HEK293 (cell line): ENCODE data around the gene GDPD5.

Source experiments
- CTCF ChIA-PET: fragments of 350-600 bp; formaldehyde crosslinking; extraction: SDS; loops from one replicate; lab custom pipeline; 2021; ENCODE audit warnings: antibody characterized with exemption; lab: Yijun Ruan, JAX
- POLR2A ChIA-PET: fragments of 300-600 bp; formaldehyde crosslinking; extraction: SDS; loops from one replicate; lab custom pipeline; 2020; ENCODE audit warnings: antibody characterized with exemption, inconsistent platforms; lab: Yijun Ruan, JAX
- H3K27ac ChIP-seq: fragments of 200-500 bp; sonication (Bioruptor generic); 2 replicates; pipeline ENCODE4 v1.5.1; 2014; ENCODE audit warnings: low read depth, low read length, control low read depth, inconsistent platforms; ENCODE audit errors: extremely low read depth
- H3K36me3 ChIP-seq, 2 experiments: fragments of 200-500 bp in 1 of 2; sonication (Bioruptor generic) in 1 of 2; 1 replicate in 1 of 2; 2 replicates in 1 of 2; pipeline ENCODE4 v1.5.1; 2014 to 2017; ENCODE audit warnings: inconsistent platforms in 2 of 2, low read length in 2 of 2; ENCODE audit not compliant: control insufficient read depth in 2 of 2, insufficient read depth in 1 of 2
- H3K4me1 ChIP-seq: fragments of 200-500 bp; sonication (Bioruptor generic); 2 replicates; pipeline ENCODE4 v1.5.1; 2014; ENCODE audit warnings: mild to moderate bottlenecking, low read length, inconsistent platforms; ENCODE audit not compliant: control insufficient read depth, insufficient read depth
- H3K4me3 ChIP-seq: 2 replicates; pipeline ENCODE4 v1.5.1; 2011; ENCODE audit warnings: low read depth, mild to moderate bottlenecking, control low read depth, low read length, moderate library complexity
- H3K9me3 ChIP-seq: fragments of 200-500 bp; sonication (Bioruptor generic); 2 replicates; pipeline ENCODE4 v1.5.1; 2014; ENCODE audit warnings: low read depth, low read length, inconsistent platforms; ENCODE audit not compliant: control insufficient read depth, insufficient read depth
- BCL11B ChIP-seq: fragments of 450-650 bp; formaldehyde crosslinking; IDR thresholded peaks from 2 replicates; pipeline ENCODE4 v1.5.1; 2016; ENCODE audit warnings: low read depth, missing biosample characterization, missing genetic modification characterization
- GLI2 ChIP-seq: fragments of 450-650 bp; formaldehyde crosslinking; IDR thresholded peaks from 2 replicates; pipeline ENCODE4; 2017; ENCODE audit warnings: missing biosample characterization, missing genetic modification characterization, low read depth, borderline replicate concordance
- HOXA7 ChIP-seq: sonication (generic); formaldehyde crosslinking; IDR thresholded peaks from 2 replicates; pipeline ENCODE4 v1.8.1; 2022; ENCODE audit warnings: missing genetic modification reagents, borderline replicate concordance
- KLF1 ChIP-seq: fragments of 450-650 bp; formaldehyde crosslinking; IDR thresholded peaks from 2 replicates; pipeline ENCODE4 v1.5.1; 2016; ENCODE audit warnings: missing biosample characterization, missing genetic modification characterization
- MYNN ChIP-seq: fragments of 450-650 bp; formaldehyde crosslinking; IDR thresholded peaks from 2 replicates; pipeline ENCODE4 v1.5.1; 2016; ENCODE audit warnings: missing biosample characterization, missing genetic modification characterization, borderline replicate concordance
- OSR2 ChIP-seq: fragments of 450-650 bp; formaldehyde crosslinking; IDR thresholded peaks from 2 replicates; pipeline ENCODE4 v1.5.1; 2016; ENCODE audit warnings: missing biosample characterization, missing genetic modification characterization
- OVOL3 ChIP-seq: fragments of 450-650 bp; formaldehyde crosslinking; IDR thresholded peaks from 2 replicates; pipeline ENCODE4 v1.5.1; 2016; ENCODE audit warnings: missing biosample characterization, missing genetic modification characterization
- ZEB2 ChIP-seq: fragments of 450-650 bp; formaldehyde crosslinking; IDR thresholded peaks from 2 replicates; pipeline ENCODE4 v1.5.1; 2016; ENCODE audit warnings: missing biosample characterization, missing genetic modification characterization
- ZFP37 ChIP-seq: fragments of 450-650 bp; formaldehyde crosslinking; IDR thresholded peaks from 2 replicates; pipeline ENCODE4 v1.5.1; 2016; ENCODE audit warnings: missing biosample characterization, missing genetic modification characterization
- ZNF23 ChIP-seq: fragments of 450-650 bp; formaldehyde crosslinking; IDR thresholded peaks from 2 replicates; pipeline ENCODE4 v1.5.1; 2016; ENCODE audit warnings: missing biosample characterization, missing genetic modification characterization, borderline replicate concordance
- ZNF416 ChIP-seq: fragments of 450-650 bp; formaldehyde crosslinking; IDR thresholded peaks from 2 replicates; pipeline ENCODE4 v1.5.1; 2016; ENCODE audit warnings: missing biosample characterization, missing genetic modification characterization
- ZNF423 ChIP-seq: fragments of 450-650 bp; formaldehyde crosslinking; IDR thresholded peaks from 2 replicates; pipeline ENCODE4 v1.5.1; 2016; ENCODE audit warnings: missing biosample characterization, missing genetic modification characterization
- ZNF426 ChIP-seq: fragments of 450-650 bp; formaldehyde crosslinking; IDR thresholded peaks from 2 replicates; pipeline ENCODE4 v1.5.1; 2017; ENCODE audit warnings: missing biosample characterization, missing genetic modification characterization, mild to moderate bottlenecking, inconsistent platforms, moderate library complexity
- ZNF510 ChIP-seq: fragments of 450-650 bp; formaldehyde crosslinking; IDR thresholded peaks from 2 replicates; pipeline ENCODE4 v1.5.1; 2018; ENCODE audit warnings: mild to moderate bottlenecking, missing genetic modification characterization, missing biosample characterization; ENCODE audit not compliant: insufficient replicate concordance
- ZNF596 ChIP-seq: fragments of 450-650 bp; IDR thresholded peaks from 2 replicates; pipeline ENCODE4 v1.5.0; 2018; ENCODE audit warnings: missing biosample characterization, mild to moderate bottlenecking, missing genetic modification characterization, moderate library complexity
- ZNF654 ChIP-seq: fragments of 450-650 bp; formaldehyde crosslinking; IDR thresholded peaks from 2 replicates; pipeline ENCODE4 v1.5.1; 2016; ENCODE audit warnings: low read depth, missing biosample characterization, missing genetic modification characterization
- ZNF701 ChIP-seq: fragments of 450-650 bp; formaldehyde crosslinking; IDR thresholded peaks from 2 replicates; pipeline ENCODE4 v1.5.1; 2016; ENCODE audit warnings: missing biosample characterization, missing genetic modification characterization
- TF ChIP-seq, protein P1 (sequence below): fragments of 450-650 bp; formaldehyde crosslinking; IDR thresholded peaks from 2 replicates; pipeline ENCODE4 v1.5.1; 2017; ENCODE audit warnings: missing biosample characterization, missing genetic modification characterization
- TF ChIP-seq, protein P2 (sequence below): fragments of 450-650 bp; formaldehyde crosslinking; IDR thresholded peaks from 2 replicates; pipeline ENCODE4 v1.5.1; 2016; ENCODE audit warnings: missing biosample characterization, missing genetic modification characterization
- TF ChIP-seq, protein P3 (sequence below): fragments of 450-650 bp; formaldehyde crosslinking; IDR thresholded peaks from 2 replicates; pipeline ENCODE4 v1.5.1; 2016; ENCODE audit warnings: missing biosample characterization, missing genetic modification characterization
- TF ChIP-seq, protein P4 (sequence below): fragments of 450-650 bp; IDR thresholded peaks from 2 replicates; pipeline ENCODE4 v1.5.1; 2018; ENCODE audit warnings: missing biosample characterization, mild to moderate bottlenecking, missing genetic modification characterization

The GDPD5 gene

DNA sequence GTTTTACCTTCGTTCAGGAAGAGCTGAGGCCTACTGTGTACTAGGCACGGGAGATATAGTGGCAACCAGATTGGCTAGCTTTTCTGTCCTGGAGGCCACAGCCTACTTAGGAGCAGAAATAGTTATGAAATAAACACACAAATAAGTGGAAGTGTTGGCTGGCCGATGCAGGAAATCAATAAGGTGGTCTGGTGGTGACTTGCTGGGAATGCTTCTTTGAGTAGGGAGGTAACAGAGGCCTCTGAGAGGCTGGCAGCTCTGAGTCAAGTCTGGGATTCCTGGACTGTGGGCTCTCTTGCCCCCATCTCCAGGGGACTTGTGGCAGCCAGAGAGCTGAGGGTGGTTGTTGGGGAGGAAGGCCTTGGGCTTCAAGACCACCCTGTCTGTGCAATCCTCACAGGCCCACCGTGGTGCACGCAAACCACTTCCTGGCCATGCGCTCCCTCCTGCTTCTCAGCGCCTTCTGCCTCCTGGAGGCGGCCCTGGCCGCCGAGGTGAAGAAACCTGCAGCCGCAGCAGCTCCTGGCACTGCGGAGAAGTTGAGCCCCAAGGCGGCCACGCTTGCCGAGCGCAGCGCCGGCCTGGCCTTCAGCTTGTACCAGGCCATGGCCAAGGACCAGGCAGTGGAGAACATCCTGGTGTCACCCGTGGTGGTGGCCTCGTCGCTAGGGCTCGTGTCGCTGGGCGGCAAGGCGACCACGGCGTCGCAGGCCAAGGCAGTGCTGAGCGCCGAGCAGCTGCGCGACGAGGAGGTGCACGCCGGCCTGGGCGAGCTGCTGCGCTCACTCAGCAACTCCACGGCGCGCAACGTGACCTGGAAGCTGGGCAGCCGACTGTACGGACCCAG lies 40.4 kb upstream of the GDPD5 start:
- no peak for TF ChIP-seq OVOL3
- TF ChIP-seq ZNF654 (tag by site-specific recombination) = no peak
- TF ChIP-seq OSR2 (tag by site-specific recombination) = no peak
- TF ChIP-seq ZNF23 (tag by site-specific recombination) = no peak
- TF ChIP-seq, protein P1, sequence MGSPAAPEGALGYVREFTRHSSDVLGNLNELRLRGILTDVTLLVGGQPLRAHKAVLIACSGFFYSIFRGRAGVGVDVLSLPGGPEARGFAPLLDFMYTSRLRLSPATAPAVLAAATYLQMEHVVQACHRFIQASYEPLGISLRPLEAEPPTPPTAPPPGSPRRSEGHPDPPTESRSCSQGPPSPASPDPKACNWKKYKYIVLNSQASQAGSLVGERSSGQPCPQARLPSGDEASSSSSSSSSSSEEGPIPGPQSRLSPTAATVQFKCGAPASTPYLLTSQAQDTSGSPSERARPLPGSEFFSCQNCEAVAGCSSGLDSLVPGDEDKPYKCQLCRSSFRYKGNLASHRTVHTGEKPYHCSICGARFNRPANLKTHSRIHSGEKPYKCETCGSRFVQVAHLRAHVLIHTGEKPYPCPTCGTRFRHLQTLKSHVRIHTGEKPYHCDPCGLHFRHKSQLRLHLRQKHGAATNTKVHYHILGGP (tag by site-specific recombination) = no peak
- TF ChIP-seq KLF1 (tag by site-specific recombination) = no peak
- no peak for TF ChIP-seq ZNF701 (tag by site-specific recombination)
- no peak for TF ChIP-seq ZNF596 (tag by site-specific recombination)
- no peak for TF ChIP-seq ZNF426 (tag by site-specific recombination)
- no peak for TF ChIP-seq ZEB2 (tag by site-specific recombination)
- no peak for TF ChIP-seq HOXA7 (CRISPR knock-in tag)
- TF ChIP-seq ZFP37 (tag by site-specific recombination) = no peak
- TF ChIP-seq, protein P2, sequence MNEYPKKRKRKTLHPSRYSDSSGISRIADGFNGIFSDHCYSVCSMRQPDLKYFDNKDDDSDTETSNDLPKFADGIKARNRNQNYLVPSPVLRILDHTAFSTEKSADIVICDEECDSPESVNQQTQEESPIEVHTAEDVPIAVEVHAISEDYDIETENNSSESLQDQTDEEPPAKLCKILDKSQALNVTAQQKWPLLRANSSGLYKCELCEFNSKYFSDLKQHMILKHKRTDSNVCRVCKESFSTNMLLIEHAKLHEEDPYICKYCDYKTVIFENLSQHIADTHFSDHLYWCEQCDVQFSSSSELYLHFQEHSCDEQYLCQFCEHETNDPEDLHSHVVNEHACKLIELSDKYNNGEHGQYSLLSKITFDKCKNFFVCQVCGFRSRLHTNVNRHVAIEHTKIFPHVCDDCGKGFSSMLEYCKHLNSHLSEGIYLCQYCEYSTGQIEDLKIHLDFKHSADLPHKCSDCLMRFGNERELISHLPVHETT = no peak
- no peak for TF ChIP-seq MYNN (tag by site-specific recombination)
- no peak for TF ChIP-seq ZNF416 (tag by site-specific recombination)
- no peak for TF ChIP-seq GLI2 (tag by site-specific recombination)
- TF ChIP-seq BCL11B = no peak
- Histone ChIP-seq H3K4me3 (no peak overlapping the region), H3K36me3 (peaks cover 0 to 70% of the 10 kb centered on the region in 2 experiments; a peak in 2 of 3 replicates), H3K27ac (no peak overlapping the region), H3K9me3 (no peaks in the 10 kb centered on the region), H3K4me1 (no peaks in the 10 kb centered on the region)
- POLR2A ChIA-PET = interaction anchor here (0.6 to 1.3 kb wide), 3 partner anchors 8 to 79 kb away, joined by 3 to 7 read pairs (median 5); no protein-coding TSS in a partner anchor
- CTCF ChIA-PET = interaction anchor here (0.5 to 1.6 kb wide), 3 partner anchors 10 to 94 kb away, joined by 4 to 15 read pairs (median 6); no protein-coding TSS in a partner anchor

DNA sequence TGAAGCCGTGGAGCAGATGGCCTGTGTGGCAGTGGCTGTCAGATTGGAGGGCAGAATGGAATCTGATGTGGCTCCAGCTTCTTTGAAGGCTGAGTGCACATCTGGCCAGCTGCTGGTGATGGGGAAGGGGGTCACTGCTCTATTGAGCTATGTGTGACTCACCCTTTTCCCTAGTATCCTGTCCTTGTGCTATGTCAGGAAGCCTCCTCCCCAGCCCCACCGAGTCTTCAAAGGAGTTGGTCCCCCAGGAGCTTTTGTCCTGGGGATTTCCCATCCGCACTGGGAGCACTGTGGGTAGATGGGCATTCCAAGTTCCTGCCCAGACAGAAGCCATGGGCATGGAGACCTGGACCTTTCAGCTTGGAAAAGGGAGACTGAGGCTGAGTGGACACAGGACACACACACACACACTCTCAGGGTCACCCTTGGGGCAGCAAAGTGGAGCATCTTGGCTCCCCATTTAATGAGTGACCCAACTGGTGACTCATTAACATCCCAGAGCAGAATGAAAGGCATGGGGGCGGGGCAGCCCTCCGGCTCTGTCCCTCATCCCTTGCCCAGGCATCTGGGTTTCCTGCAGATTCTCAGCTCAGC lies 39.6 kb upstream of the GDPD5 start:
- Histone ChIP-seq H3K4me3 (no peak overlapping the region), H3K4me1 (no peaks in the 10 kb centered on the region), H3K9me3 (no peaks in the 10 kb centered on the region), H3K27ac (no peak overlapping the region), H3K36me3 (peaks cover 0 to 62% of the 10 kb centered on the region in 2 experiments; a peak in 2 of 3 replicates)
- ChIA-PET CTCF (interaction anchor here (1.1 to 1.6 kb wide), 3 partner anchors 8 to 18 kb away, joined by 3 to 15 read pairs (median 6); no protein-coding TSS in a partner anchor), POLR2A (interaction anchor here (1.1 to 1.3 kb wide), 2 partner anchors 9 to 11 kb away, joined by 3 to 7 read pairs; no protein-coding TSS in a partner anchor)
- TF ChIP-seq, protein P3, sequence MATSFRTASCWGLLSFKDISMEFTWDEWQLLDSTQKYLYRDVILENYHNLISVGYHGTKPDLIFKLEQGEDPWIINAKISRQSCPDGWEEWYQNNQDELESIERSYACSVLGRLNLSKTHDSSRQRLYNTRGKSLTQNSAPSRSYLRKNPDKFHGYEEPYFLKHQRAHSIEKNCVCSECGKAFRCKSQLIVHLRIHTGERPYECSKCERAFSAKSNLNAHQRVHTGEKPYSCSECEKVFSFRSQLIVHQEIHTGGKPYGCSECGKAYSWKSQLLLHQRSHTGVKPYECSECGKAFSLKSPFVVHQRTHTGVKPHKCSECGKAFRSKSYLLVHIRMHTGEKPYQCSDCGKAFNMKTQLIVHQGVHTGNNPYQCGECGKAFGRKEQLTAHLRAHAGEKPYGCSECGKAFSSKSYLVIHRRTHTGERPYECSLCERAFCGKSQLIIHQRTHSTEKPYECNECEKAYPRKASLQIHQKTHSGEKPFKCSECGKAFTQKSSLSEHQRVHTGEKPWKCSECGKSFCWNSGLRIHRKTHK = no peak
- TF ChIP-seq, protein P4, sequence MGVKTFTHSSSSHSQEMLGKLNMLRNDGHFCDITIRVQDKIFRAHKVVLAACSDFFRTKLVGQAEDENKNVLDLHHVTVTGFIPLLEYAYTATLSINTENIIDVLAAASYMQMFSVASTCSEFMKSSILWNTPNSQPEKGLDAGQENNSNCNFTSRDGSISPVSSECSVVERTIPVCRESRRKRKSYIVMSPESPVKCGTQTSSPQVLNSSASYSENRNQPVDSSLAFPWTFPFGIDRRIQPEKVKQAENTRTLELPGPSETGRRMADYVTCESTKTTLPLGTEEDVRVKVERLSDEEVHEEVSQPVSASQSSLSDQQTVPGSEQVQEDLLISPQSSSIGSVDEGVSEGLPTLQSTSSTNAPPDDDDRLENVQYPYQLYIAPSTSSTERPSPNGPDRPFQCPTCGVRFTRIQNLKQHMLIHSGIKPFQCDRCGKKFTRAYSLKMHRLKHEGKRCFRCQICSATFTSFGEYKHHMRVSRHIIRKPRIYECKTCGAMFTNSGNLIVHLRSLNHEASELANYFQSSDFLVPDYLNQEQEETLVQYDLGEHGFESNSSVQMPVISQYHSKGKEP (tag by site-specific recombination) = no peak
- no peak for TF ChIP-seq ZNF423 (tag by site-specific recombination)
- no peak for TF ChIP-seq ZNF510 (tag by site-specific recombination)
